BE2C (cell line): ENCODE results near the gene MAGI2.

Experiments used
- DNase-seq: peaks from one replicate; pipeline ENCODE4 v3.0.0-alpha.2; 2020
- H3K27me3 ChIP-seq: fragments of 250-450 bp; sonication (Bioruptor Pico); 2 replicates; pipeline ENCODE4 v1.5.1; 2020; ENCODE audit warnings: mild to moderate bottlenecking
- H3K36me3 ChIP-seq: fragments of 250-450 bp; sonication (Bioruptor Pico); 2 replicates; pipeline ENCODE4 v1.5.1; 2020; ENCODE audit warnings: mild to moderate bottlenecking
- H3K4me1 ChIP-seq: fragments of 250-450 bp; sonication (Bioruptor Pico); 2 replicates; pipeline ENCODE4 v1.5.1; 2020
- H3K4me3 ChIP-seq: 2 replicates; pipeline ENCODE4 v1.5.1; 2011; ENCODE audit warnings: low read depth, low read length
- H3K9me3 ChIP-seq: fragments of 250-450 bp; sonication (Bioruptor Pico); 2 replicates; pipeline ENCODE4 v1.5.1; 2020
- CTCF ChIP-seq: IDR thresholded peaks from 2 replicates; pipeline ENCODE4 v1.5.1; 2012; ENCODE audit warnings: mild to moderate bottlenecking, low read depth, low read length

The MAGI2 gene

DNA sequence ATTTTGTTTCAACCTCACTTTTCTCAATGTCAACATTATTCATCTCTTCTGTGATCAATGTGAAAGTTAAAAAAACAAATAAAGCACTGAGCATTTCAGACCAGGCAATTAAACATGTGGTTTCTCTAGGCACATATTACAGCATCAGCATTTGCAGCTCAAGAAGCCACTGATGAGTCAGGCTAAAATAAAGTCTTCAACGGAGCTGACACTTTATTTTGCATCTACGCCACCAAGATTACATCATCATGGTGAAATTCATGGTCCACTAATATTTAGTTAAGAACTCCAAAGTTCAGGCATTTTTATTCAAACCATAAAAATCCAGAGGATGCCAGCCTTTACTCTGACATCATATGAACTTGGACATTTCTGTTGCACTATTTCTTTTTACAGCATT, 33.0 kb downstream of the MAGI2 start:
- Histone ChIP-seq H3K9me3 (no peaks in the 10 kb centered on the region), H3K4me3 (no peak overlapping the region), H3K36me3 (no peaks in the 10 kb centered on the region), H3K4me1 (no peaks in the 10 kb centered on the region), H3K27me3 (no peaks in the 10 kb centered on the region)
- no peak for TF ChIP-seq CTCF
- no peak for DNase-seq

DNA sequence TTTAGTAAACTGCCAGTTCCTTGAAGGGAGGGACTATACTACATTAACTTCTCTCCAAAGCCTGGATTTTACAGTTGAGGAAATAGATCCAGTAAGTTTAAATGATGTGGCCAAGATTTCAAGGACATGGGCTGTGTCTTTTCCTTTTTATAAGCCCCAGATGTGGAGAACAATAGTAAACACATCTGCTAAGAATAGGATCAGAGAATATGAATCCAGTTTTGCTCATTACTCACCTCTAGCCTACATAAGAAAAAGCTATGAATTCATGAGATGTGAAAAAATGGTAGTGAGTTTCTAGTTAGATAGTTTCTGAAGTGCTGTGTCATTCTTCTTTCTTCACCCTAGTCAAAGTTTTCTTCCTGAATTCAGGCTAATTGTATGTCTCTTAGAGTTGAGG, 38.6 kb downstream of the MAGI2 start:
- Histone ChIP-seq H3K4me1 (no peaks in the 10 kb centered on the region), H3K36me3 (no peaks in the 10 kb centered on the region), H3K27me3 (no peaks in the 10 kb centered on the region), H3K9me3 (no peaks in the 10 kb centered on the region), H3K4me3 (no peak overlapping the region)
- TF ChIP-seq CTCF: no peak
- no peak for DNase-seq

DNA sequence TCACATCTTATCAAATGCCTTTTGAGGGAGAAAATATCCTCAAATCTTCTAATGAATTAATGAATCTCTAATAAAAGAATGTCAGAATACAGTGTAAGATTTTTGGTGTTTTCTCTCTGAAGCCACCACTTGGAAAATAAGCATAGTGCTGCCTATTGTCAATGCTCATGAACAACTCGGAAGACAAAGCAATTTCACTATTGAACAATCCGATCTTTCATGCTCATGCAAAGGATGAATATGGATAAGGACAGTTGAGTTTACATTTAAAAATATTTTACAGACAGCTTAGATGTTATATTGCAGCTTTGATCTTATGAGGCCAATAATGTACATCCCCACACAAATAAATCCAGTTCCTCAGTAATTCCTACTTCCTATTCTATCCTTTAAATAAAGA, 40.6 kb downstream of the MAGI2 start:
- Histone ChIP-seq H3K27me3 (no peaks in the 10 kb centered on the region), H3K4me3 (no peak overlapping the region), H3K4me1 (no peaks in the 10 kb centered on the region), H3K9me3 (no peaks in the 10 kb centered on the region), H3K36me3 (no peaks in the 10 kb centered on the region)
- DNase-seq: no peak
- TF ChIP-seq CTCF: no peak

- DNase-seq: no peak
- Histone ChIP-seq H3K4me1 (no peaks in the 10 kb centered on the region), H3K27me3 (no peaks in the 10 kb centered on the region), H3K9me3 (no peaks in the 10 kb centered on the region), H3K4me3 (no peak overlapping the region), H3K36me3 (no peaks in the 10 kb centered on the region)
- TF ChIP-seq CTCF: no peak
Observed at GRCh38 chr7:79412438-79412837, 41.0 kb downstream of the MAGI2 start.

- Histone ChIP-seq H3K36me3 (no peaks in the 10 kb centered on the region), H3K9me3 (no peaks in the 10 kb centered on the region), H3K4me1 (no peaks in the 10 kb centered on the region), H3K4me3 (no peak overlapping the region), H3K27me3 (no peaks in the 10 kb centered on the region)
- no peak for TF ChIP-seq CTCF
- no peak for DNase-seq
Observed at GRCh38 chr7:79410345-79410744, 43.1 kb downstream of the MAGI2 start.

DNA sequence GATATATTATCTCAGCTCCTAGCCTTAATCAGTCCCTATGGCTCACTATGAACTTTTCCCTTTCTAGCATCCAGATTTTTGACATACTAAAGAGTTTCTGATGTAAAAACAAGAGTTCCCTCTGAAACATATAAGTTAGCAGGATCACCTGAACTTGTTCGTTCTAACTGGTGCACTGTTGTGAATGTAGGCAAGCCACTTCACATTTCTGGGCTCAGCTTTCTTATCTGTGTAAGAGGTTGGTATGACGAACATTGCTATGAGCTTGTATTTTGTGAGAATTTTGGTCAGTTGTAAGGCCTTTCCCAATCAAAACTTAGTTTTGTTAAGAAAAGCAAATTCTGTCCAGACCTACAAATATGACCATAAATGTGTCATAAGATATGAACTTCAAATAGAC, 46.1 kb downstream of the MAGI2 start:
- H3K4me3 ChIP-seq: no peak overlapping the region
- H3K9me3 ChIP-seq: no peaks in the 10 kb centered on the region
- no peaks in the 10 kb centered on the region for H3K36me3 ChIP-seq
- no peak for TF ChIP-seq CTCF
- DNase-seq: no peak
- H3K27me3 ChIP-seq: no peaks in the 10 kb centered on the region
- no peaks in the 10 kb centered on the region for H3K4me1 ChIP-seq
